OCI-LY3 (cell line): ENCODE data around the gene OTOP2.
A peak's percentile ranks its signal among the peaks of the same experiment; 100 is the strongest.

Experiments
- H2AFZ ChIP-seq: fragments of 200-600, 300-600 bp; shearing (Covaris generic); 2 replicates; pipeline ENCODE4 v1.6.0; 2014; ENCODE audit warnings: antibody characterized with exemption, low read depth, low read length
- H3K27ac ChIP-seq: fragments of 200-600, 300-600 bp; sonication (generic); 2 replicates; pipeline ENCODE4 v1.5.1; 2014; ENCODE audit warnings: mild to moderate bottlenecking, low read length, moderate library complexity, mixed read lengths
- H3K27me3 ChIP-seq: fragments of 200-600, 300-600 bp; sonication (generic); 2 replicates; pipeline ENCODE4 v1.6.1; 2014; ENCODE audit warnings: low read depth, low read length, mixed read lengths
- H3K36me3 ChIP-seq: fragments of 200-600, 300-600 bp; sonication (generic); replicated peaks from 2 replicates; pipeline ENCODE3; 2014; ENCODE audit warnings: low read depth, low read length, mixed read lengths
- H3K4me1 ChIP-seq: fragments of 300-600, 200-600 bp; sonication (generic); 2 replicates; pipeline ENCODE4 v1.6.1; 2014; ENCODE audit warnings: low read length, mixed read lengths
- H3K4me2 ChIP-seq: fragments of 200-600, 300-600 bp; sonication (generic); 2 replicates; pipeline ENCODE4 v1.6.1; 2014; ENCODE audit warnings: low read length, mixed read lengths
- H3K4me3 ChIP-seq: fragments of 300-600, 200-600 bp; sonication (generic); 2 replicates; pipeline ENCODE4 v1.5.1; 2014; ENCODE audit warnings: antibody characterized with exemption, mild to moderate bottlenecking, low read length, moderate library complexity
- H3K79me2 ChIP-seq: fragments of 300-600, 200-600 bp; shearing (Covaris generic); 2 replicates; pipeline ENCODE4 v1.6.1; 2014; ENCODE audit warnings: mild to moderate bottlenecking, low read length, mixed read lengths
- H3K9ac ChIP-seq: fragments of 300-600, 200-600 bp; shearing (Covaris generic); 2 replicates; pipeline ENCODE4 v1.6.0; 2014; ENCODE audit warnings: mild to moderate bottlenecking, low read length, moderate library complexity
- H3K9me3 ChIP-seq: fragments of 200-600, 300-600 bp; shearing (Covaris generic); 2 replicates; pipeline ENCODE4 v1.6.1; 2014; ENCODE audit warnings: low read length, mixed read lengths; ENCODE audit not compliant: insufficient read depth
- H4K20me1 ChIP-seq: fragments of 200-600, 300-600 bp; sonication (generic); 2 replicates; pipeline ENCODE4 v1.6.1; 2016; ENCODE audit warnings: low read length, mixed read lengths; ENCODE audit not compliant: insufficient read depth
- CTCF ChIP-seq: fragments of 200-600, 300-600 bp; sonication (generic); IDR thresholded peaks from 2 replicates; pipeline ENCODE4 v1.5.1; 2014; ENCODE audit warnings: antibody characterized with exemption, low read length, low read depth
- EZH2phosphoT487 ChIP-seq: fragments of 200-600 bp; shearing (Covaris generic); IDR thresholded peaks from 2 replicates; pipeline ENCODE4 v1.6.1; 2018; ENCODE audit warnings: antibody characterized with exemption, mixed run types, low read depth

The OTOP2 gene

DNA sequence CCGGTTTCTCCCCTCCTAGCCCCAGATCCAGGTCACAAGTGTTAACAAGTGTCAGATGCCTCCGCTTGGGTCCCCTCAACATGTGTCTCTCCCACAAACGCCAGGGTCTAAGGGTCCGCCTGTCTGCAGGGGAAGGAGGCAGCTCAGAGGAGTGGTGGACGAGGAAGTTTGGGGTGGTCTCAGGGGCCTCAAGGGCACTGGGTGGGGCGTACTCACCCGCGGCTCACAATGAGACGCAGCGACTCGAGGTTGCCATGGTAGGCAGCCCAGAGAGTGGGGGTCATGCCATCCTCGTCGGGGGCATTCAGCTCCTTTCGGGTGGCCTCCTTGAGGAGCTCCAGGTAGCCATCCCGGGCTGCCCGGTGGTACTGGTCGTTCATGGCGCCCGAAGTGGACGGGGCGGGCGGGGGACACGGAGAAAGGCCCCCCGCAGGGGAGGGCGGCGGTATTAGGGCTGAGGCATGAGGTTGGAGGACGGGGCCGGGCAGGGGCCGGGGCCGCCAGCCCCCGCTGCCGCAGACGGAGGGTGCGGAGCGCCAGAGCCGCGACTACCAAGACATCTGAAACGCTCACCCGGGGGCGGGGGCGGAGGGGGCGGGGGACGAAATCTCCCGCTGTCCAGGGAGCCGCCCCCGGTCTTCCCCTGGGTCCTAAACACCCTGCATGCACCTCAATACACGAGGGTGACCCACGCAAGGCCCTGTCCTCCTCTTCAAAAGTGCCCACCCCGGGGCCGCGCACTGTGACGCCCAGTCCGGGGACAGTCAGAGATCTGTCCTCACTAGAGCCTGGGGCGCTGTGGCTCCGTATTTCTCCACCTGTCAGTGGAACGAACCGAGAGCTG, 1.2 kb upstream of the OTOP2 start, which contains the start of gene USH1G:
TSS of gene USH1G (minus strand) at position 562 of the 844 bp plus-strand sequence. CDS start at position 380, 182 bp downstream.
- H3K27ac ChIP-seq = no peak within 1 kb of the TSS
- H3K4me3 ChIP-seq = no peak within 1 kb of the TSS
- H3K36me3 ChIP-seq = no peaks in the 10 kb centered on the region
- no peaks in the 10 kb centered on the region for H3K9me3 ChIP-seq
- no peak for TF ChIP-seq CTCF
- TF ChIP-seq EZH2phosphoT487 = no peak
- H3K79me2 ChIP-seq = no peaks in the 10 kb centered on the region
- H2AFZ ChIP-seq = no peak within 1 kb of the TSS
- H3K9ac ChIP-seq = no peak within 1 kb of the TSS
- H3K27me3 ChIP-seq = no peaks in the 10 kb centered on the region
- H4K20me1 ChIP-seq = no peaks in the 10 kb centered on the region
- H3K4me2 ChIP-seq = no peak within 1 kb of the TSS
- H3K4me1 ChIP-seq = no peaks in the 10 kb centered on the region

- no peak overlapping the region for H3K9ac ChIP-seq
- peak; percentile 44 for TF ChIP-seq CTCF
- TF ChIP-seq EZH2phosphoT487 = no peak
These were observed 379 bp upstream of the OTOP2 start for GRCh38 chr17:74923538-74924249.

GRCh38 chr17:74925242-74925641, 1.2 kb downstream of the OTOP2 start:
- Histone ChIP-seq H3K27ac (no peak overlapping the region), H3K79me2 (no peaks in the 10 kb centered on the region), H3K4me2 (no peak overlapping the region), H4K20me1 (no peaks in the 10 kb centered on the region), H3K9ac (no peak overlapping the region), H3K4me3 (no peak overlapping the region), H3K9me3 (no peaks in the 10 kb centered on the region), H3K36me3 (no peaks in the 10 kb centered on the region), H2AFZ (no peak overlapping the region), H3K4me1 (no peaks in the 10 kb centered on the region), H3K27me3 (no peaks in the 10 kb centered on the region)
- TF ChIP-seq CTCF (no peak), EZH2phosphoT487 (no peak)

More at GRCh38 chr17:74923538-74924249, 379 bp upstream of the OTOP2 start:
- no peaks in the 10 kb centered on the region for H3K27me3 ChIP-seq
- no peaks in the 10 kb centered on the region for H3K9me3 ChIP-seq
- no peak overlapping the region for H2AFZ ChIP-seq
- H3K4me1 ChIP-seq = no peaks in the 10 kb centered on the region
- no peak overlapping the region for H3K4me2 ChIP-seq
- H3K4me3 ChIP-seq = no peak overlapping the region
- no peaks in the 10 kb centered on the region for H3K36me3 ChIP-seq
- H3K79me2 ChIP-seq = no peaks in the 10 kb centered on the region
- H3K27ac ChIP-seq = no peak overlapping the region
- H4K20me1 ChIP-seq = no peaks in the 10 kb centered on the region

- TF ChIP-seq EZH2phosphoT487 (no peak), CTCF (no peak)
- Histone ChIP-seq H3K9me3 (no peaks in the 10 kb centered on the region), H3K27ac (no peak overlapping the region), H3K4me2 (no peak overlapping the region), H3K4me1 (no peaks in the 10 kb centered on the region), H4K20me1 (no peaks in the 10 kb centered on the region), H3K4me3 (no peak overlapping the region), H2AFZ (no peak overlapping the region), H3K27me3 (no peaks in the 10 kb centered on the region), H3K9ac (no peak overlapping the region), H3K79me2 (no peaks in the 10 kb centered on the region), H3K36me3 (no peaks in the 10 kb centered on the region)
These were observed 4.7 kb downstream of the OTOP2 start for GRCh38 chr17:74928786-74929185.
